HG02884 (cell line): ENCODE measurements around the gene PLCXD3.

Experiments
- ATAC-seq: cut with Tn5 transposase; IDR thresholded peaks from one replicate; pipeline ENCODE4 v1.9.1; 2021; ENCODE audit warnings: mild to moderate bottlenecking, moderate library complexity; ENCODE audit not compliant: unreplicated experiment

PLCXD3 gene, protein sequence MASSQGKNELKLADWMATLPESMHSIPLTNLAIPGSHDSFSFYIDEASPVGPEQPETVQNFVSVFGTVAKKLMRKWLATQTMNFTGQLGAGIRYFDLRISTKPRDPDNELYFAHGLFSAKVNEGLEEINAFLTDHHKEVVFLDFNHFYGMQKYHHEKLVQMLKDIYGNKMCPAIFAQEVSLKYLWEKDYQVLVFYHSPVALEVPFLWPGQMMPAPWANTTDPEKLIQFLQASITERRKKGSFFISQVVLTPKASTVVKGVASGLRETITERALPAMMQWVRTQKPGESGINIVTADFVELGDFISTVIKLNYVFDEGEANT

DNA sequence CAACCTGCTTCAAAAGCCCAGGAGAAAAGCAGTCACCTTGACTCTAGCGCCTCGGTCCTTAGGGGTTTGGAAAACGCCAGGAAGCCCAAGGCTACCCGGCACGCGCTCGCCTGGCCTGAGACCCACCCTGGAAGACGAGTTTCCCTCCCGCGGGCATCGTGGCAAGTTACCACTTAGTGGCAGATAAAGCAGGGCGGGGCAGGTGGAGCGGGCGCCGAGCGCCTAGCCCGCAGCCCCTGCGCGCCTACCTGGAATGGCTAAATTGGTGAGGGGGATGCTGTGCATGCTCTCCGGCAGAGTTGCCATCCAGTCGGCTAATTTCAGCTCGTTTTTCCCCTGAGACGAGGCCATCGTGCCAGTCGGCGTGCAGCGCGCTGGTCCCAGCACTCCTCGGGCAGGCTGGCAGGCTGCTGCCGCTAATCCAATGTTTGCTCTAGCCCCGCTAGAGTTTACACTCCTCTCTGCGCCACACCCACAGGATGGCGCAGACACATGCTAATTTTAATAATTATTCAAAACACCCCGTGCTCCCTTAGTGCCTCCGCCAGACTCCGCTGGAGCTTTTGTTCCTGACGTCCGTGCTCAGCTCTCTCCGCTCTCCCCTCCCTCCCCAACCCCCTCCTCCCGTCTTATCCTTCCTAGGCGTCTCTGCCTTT lies at the start of gene PLCXD3:
Gene PLCXD3 (minus strand): TSS at position 426 of the 656 bp plus-strand sequence. CDS start 75 bp downstream, at position 351.
- ATAC-seq, result no peak

- no peak for ATAC-seq
These were observed 48.8 kb upstream of the PLCXD3 start for GRCh38 chr5:41559184-41559583.

DNA sequence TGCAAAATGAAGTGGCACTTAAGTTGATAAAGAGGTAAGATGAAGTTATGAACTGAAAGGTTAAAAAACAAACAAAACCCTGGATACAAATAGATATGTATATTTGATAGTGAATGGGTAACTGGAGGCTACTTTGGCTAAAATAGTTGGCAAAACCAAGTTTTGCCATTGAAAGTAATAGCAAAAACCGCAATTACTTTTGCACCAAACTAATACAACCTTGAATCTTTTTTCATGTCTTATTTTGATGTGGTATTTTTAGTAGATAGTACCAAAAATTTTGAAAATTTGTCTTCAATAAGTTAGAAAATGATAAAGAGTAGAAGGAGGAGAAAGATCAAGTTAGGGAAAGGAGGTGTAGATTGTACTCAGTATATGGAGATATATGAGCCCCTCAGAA lies 47.9 kb upstream of the PLCXD3 start:
- ATAC-seq, result no peak

GRCh38 chr5:41547991-41548390 lies 37.6 kb upstream of the PLCXD3 start:
- no peak for ATAC-seq

GRCh38 chr5:41542183-41542582 lies 31.8 kb upstream of the PLCXD3 start:
- no peak for ATAC-seq

DNA sequence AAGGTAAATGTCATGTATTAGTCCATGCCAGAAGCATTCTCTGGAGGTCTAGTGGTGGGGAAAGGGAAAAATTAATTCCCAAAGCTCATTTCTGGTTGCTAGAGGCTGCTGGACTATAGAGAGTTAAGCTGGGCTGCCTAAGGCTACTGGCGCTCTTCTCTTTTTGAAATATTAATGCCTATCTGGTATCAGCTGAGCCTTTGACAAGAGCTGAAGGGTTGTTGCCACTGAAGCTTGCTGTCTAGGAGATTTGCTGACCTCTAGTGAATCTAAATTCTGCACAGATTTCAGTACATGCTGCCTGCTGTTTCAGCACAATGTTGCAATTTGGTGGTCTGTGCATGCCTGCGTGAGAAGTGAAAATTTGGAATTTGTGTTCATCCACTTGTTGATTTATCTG lies 29.1 kb upstream of the PLCXD3 start:
- no peak for ATAC-seq

DNA sequence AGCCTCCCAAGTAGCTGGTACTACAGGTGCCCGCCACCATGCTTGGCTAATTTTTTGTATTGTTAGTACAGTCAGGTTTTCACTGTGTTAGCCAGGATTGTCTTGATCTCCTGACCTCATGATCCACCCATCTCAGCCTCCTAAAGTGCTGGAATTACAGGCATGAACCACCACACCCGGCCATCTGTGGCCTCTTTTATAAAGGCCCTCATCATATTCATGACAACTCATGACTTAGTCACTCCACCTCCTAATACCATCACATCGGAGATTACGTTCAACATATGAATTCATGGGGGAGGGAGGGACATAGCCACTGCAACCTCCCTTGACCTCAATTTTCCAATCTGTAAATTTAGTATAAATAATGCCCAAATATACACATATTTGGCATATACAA lies 27.2 kb upstream of the PLCXD3 start:
- ATAC-seq, result no peak

- ATAC-seq, result no peak
These were observed 22.1 kb upstream of the PLCXD3 start for GRCh38 chr5:41532485-41532884.

GRCh38 chr5:41527201-41527779 lies 16.9 kb upstream of the PLCXD3 start:
- ATAC-seq, result no peak

DNA sequence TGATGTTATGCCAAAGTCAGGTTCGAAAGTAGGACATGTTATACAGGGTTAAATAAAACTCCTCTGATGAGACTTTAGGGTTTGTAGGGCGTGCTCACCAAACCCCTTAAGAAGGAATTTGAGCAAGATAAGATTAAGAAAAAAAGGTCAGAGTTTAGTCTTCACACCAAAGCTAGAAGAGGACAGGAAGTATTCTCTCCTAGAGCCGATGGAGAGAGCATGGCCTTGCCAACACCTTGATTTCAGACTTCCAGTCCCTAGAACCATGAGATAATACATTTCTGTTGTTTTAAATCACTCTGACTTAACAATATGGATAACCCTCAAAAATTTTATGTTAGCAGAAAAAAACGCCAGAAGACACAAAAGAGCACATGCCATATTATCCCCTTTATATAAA lies 16.3 kb upstream of the PLCXD3 start:
- ATAC-seq, result no peak

DNA sequence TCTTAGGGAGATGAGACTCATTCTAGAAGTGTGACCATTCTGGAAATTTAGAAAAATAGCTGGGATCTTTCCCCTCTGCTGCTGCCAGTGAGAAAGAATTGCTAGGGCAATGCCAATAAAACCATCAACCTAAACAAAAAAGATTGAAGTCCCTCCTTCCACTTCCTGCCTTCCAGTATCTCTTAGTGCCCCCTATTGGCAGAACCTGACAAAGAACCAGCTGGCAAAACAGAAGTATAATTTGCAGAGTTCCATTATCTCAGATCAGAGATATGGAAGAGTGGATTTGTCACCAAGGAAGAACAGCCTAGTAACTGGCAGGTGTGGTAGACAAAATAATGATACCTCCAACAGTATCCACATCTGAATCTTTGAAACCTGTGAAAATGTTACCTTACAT lies 13.8 kb upstream of the PLCXD3 start:
- ATAC-seq, result no peak

- ATAC-seq, result no peak
These were observed 11.9 kb upstream of the PLCXD3 start for GRCh38 chr5:41522193-41522786.

- ATAC-seq, result no peak
These were observed 9.4 kb upstream of the PLCXD3 start for GRCh38 chr5:41519801-41520200.

- ATAC-seq, result no peak
These were observed 7.5 kb upstream of the PLCXD3 start for GRCh38 chr5:41517909-41518308.

DNA sequence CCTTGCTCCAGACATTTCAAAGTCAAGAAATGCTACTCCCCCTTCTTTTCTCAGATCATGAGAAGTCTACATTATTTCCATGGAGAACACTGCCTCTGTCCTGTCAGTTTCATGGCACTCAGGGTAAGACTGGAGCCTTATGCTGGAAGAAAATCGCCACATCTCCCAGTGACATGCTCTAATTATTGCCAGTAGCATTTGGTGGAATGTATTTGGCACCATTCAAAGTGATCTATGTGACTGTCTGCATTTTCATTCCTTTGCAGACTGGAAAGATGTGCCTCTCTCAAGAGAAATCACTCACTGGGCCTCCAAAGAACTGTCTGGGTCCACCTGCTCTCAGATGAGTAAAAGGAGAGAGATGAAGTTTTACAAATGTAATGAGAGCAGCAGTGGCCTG lies 840 bp upstream of the PLCXD3 start:
- no peak for ATAC-seq

DNA sequence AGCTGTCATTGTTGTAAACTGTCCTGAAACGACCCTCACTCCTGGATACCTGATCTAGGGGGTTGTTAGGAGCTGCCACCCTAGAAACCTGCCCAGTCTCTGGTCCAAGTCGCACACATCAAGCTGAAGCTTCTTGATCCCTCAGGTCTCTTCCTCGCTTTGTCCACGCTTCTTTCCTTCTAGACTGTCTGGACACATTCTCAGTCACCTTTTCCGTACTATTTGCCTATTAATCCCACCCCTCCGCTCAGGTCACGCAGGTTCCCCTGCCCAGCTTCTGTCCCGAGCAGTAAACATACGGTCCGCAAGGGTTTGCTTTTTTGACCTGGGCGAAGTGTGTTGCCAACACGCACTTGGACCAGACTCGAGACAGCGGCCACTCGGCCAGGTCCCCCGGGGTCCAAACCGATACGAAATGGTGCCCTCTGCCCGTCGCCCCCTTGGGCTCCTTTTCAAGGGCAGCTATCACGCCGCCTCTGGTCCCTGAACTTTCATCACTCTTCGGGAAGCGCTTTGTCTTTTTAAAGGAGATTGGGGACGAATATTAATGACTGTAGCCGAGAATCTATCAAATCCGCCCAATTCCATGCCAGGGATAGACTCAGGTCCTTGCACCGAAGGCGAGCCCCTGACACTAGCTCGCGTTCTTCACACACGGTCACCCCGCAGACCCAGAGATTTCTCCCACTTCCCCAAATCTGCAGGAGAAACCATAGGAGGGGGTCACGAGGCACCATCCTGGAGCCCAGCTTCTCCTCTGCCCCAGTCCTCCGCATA lies 814 bp downstream of the PLCXD3 start:
- no peak for ATAC-seq

- no peak for ATAC-seq
These were observed 1.6 kb downstream of the PLCXD3 start for GRCh38 chr5:41508696-41509398.

- no peak for ATAC-seq
These were observed 2.2 kb downstream of the PLCXD3 start for GRCh38 chr5:41508186-41508585.

DNA sequence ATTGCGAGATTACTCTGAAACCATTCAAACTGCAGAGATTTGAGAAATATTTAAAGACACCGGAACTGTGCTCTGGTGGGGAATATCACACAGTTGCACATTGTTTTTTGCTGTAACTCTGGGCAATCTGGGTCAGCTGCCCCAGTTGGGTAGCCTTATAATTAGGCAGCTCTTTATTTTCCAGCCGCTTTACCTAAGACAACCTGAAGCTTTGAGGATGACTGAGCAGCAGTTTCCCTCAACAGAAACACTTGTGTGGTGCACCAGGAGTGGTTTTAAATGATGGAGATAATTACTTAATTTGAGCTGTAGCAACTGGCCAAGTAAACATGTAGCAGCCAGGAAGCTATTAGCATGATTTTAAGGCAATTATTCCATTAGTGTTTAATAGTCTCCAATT lies 2.9 kb downstream of the PLCXD3 start:
- ATAC-seq, result no peak

DNA sequence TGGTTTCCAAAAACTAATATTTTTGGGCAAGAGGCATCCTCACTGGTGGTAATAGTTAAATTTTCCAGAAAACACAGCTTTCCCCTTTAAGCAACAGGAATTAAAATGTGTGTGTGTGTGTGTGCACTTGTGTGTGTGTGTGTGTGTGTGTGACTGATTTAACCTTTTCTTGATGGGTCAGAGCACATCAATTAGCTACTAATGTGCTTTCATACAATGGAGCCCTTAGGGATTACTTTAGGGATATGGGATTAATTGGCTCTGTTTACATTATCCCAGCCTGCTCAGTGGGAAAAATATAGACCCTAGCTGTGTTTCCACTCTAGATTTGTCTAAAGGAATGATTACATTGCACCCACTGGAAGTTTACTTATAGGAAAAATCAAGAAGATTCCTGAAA lies 6.5 kb downstream of the PLCXD3 start:
- ATAC-seq, result no peak

- ATAC-seq, result no peak
These were observed 7.1 kb downstream of the PLCXD3 start for GRCh38 chr5:41503310-41503709.
